Nephron (organoid): ENCODE measurements around the gene SUMF2.
A peak's percentile ranks its signal among the peaks of the same experiment; 100 is the strongest.
"Not testable (repeated sequence)": the region's sequence is repeated elsewhere in the genome, so short reads cannot be mapped to it uniquely, and the experiment has no call there.

ENCODE experiments used
- H3K27ac Mint-ChIP-seq, 3 experiments: 2 replicates each; pipeline ENCODE4 v1.8.0; 2020; ENCODE audit warnings: mixed read lengths in 3 of 3, mild to moderate bottlenecking in 2 of 3, moderate library complexity in 1 of 3
- H3K27me3 Mint-ChIP-seq: 2 replicates; pipeline ENCODE4 v1.8.0; 2021; ENCODE audit warnings: low read depth, mild to moderate bottlenecking, moderate library complexity, mixed read lengths
- H3K36me3 Mint-ChIP-seq: 2 replicates; pipeline ENCODE4 v1.8.0; 2020; ENCODE audit warnings: low read depth, mixed read lengths
- H3K4me1 Mint-ChIP-seq: 2 replicates; pipeline ENCODE4 v1.8.0; 2020; ENCODE audit warnings: mixed read lengths
- H3K4me3 Mint-ChIP-seq, 3 experiments: 2 replicates each; pipeline ENCODE4 v1.8.0; 2020; ENCODE audit warnings: mild to moderate bottlenecking in 3 of 3, mixed read lengths in 3 of 3, moderate library complexity in 2 of 3
- H3K9me3 Mint-ChIP-seq: 2 replicates; pipeline ENCODE4 v1.8.0; 2020; ENCODE audit warnings: mixed read lengths
- TF ChIP-seq, protein P1 (sequence below), 3 experiments: fragments of 200-600 bp; sonication (generic); IDR thresholded peaks; one replicate each; pipeline ENCODE4 v1.5.0; 2021; ENCODE audit warnings: antibody characterized with exemption in 3 of 3; ENCODE audit not compliant: unreplicated experiment in 3 of 3

SUMF2 gene

DNA sequence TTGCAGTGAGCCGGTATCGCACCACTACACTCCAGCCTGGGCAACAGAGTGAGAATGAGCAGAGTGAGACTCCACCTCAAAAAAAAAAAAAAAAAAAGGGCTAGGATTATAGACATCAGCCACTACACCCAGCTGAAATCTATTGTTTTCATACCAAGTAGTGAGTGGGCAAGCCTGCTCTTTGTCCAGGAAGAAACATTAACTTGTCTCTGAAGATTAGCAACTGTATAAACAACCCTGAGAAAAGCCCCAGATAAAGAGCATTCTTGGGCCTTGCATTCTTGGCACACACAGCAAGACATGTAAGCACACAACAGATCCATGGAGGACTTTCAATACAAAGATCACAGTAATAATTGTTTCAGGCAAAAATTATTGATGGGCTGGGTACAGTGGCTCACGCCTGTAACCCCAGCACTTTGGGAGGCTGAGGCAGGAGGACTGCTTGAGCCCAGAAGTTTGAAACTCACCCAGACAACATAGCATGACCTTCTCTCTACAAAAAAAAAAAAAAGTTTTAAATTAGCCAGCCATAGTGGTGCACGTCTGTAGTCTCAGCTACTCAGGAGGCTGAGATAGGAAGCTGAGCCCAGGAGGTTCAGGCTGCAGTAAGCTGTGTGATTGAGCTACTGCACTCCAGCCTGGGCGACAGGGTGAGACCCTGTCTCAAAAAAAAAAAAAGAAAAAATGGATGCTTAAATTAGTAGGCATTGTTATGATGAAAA is 17.2 kb upstream of the SUMF2 start:
- peaks cover 26% of the 10 kb centered on the region for H3K4me1 Mint-ChIP-seq
- H3K36me3 Mint-ChIP-seq = peaks cover 10% of the 10 kb centered on the region
- H3K4me3 Mint-ChIP-seq = peak overlapping the region; percentile 37 to 64 (median 60)
- peak overlapping the region; percentile 99 to 100 (median 99) for H3K27ac Mint-ChIP-seq
- H3K9me3 Mint-ChIP-seq = no peaks in the 10 kb centered on the region
- TF ChIP-seq, protein P1, sequence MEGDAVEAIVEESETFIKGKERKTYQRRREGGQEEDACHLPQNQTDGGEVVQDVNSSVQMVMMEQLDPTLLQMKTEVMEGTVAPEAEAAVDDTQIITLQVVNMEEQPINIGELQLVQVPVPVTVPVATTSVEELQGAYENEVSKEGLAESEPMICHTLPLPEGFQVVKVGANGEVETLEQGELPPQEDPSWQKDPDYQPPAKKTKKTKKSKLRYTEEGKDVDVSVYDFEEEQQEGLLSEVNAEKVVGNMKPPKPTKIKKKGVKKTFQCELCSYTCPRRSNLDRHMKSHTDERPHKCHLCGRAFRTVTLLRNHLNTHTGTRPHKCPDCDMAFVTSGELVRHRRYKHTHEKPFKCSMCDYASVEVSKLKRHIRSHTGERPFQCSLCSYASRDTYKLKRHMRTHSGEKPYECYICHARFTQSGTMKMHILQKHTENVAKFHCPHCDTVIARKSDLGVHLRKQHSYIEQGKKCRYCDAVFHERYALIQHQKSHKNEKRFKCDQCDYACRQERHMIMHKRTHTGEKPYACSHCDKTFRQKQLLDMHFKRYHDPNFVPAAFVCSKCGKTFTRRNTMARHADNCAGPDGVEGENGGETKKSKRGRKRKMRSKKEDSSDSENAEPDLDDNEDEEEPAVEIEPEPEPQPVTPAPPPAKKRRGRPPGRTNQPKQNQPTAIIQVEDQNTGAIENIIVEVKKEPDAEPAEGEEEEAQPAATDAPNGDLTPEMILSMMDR (IDR thresholded peaks at IDR 0.05; ENCODE audit: unreplicated experiment in 3 of 3) = no peak
- H3K27me3 Mint-ChIP-seq = no peaks in the 10 kb centered on the region

DNA sequence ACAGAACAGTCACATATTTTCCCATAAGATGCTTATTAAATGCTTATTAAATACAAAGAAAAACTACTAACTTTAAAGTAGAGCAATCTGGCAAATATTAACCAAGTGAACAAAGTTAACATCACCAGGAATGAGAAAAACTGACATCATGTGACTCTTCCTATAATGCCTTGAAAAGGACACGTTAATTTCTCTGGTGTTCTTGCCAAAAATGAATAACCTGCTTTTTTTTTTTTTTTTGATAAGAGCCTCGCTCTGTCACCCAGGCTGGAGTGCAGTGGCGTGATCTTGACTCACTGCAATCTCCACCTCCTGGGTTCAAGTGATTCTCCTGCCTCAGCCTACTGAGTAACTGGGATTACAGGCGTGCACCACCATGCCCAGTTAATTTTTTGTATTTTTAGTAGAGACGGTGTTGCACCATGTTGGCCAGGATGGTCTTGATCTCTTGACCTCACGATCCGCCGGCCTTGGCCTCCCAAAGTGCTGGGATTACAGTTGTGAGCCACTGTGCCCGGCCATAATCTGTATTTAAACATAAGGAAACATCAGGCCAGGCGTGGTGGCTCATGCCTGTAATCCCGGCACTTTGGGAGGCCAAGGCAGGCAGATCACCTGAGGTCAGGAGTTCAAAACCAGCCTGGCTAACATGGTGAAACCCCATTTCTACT is 16.5 kb upstream of the SUMF2 start:
- H3K9me3 Mint-ChIP-seq, H3K4me3 Mint-ChIP-seq, H3K36me3 Mint-ChIP-seq, H3K27me3 Mint-ChIP-seq: not testable (repeated sequence)
- peaks cover 26% of the 10 kb centered on the region for H3K4me1 Mint-ChIP-seq
- H3K27ac Mint-ChIP-seq = peak overlapping the region; percentile 99 to 100 (median 99)

DNA sequence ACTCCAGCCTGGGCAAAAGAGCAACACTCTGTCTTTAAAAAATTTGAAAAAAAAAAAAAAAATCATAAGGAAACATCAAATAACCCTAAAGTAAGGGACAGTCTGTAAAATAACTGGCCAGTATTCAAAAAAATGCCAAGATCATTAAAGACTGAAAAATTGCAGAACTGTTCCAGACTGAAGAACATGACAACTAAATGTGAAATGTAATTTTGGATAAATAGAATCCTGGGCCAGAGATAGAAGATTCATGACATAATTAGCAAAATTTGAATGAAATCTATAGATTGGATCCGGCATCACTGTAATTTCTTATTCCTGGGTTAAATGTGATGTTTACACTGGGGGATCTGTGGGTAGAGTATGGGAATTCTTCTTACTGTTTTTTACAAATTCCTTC is 15.8 kb upstream of the SUMF2 start:
- Mint-ChIP-seq H3K4me3 (peak overlapping the region; percentile 7 to 40 (median 12)), H3K4me1 (peaks cover 26% of the 10 kb centered on the region), H3K27me3 (no peaks in the 10 kb centered on the region), H3K9me3 (no peaks in the 10 kb centered on the region), H3K36me3 (peaks cover 10% of the 10 kb centered on the region), H3K27ac (peak overlapping the region; percentile 61 to 67 (median 65))
- TF ChIP-seq, protein P1 (IDR thresholded peaks at IDR 0.05; ENCODE audit: unreplicated experiment in 3 of 3) = no peak

DNA sequence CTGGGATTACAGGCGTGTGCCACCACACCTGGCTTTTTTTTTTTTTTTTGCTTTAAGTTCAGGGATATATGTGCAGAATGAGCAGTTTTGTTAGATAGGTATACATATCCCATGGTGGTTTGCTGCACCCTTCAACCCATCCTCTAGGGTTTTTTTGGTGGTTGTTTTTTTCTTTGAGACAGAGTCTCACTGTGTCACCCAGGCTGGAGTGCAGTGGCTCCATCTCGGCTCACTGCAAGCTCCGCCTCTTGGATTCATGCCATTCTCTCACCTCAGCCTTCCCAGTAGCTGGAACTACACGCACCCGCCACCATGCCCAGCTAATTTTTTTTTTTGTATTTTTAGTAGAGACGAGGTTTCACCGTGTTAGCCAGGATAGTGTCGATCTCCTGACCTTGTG is 15.3 kb upstream of the SUMF2 start:
- Mint-ChIP-seq H3K4me3 (peak overlapping the region in 2 of 3 experiments; percentile 19 to 38), H3K36me3 (peaks cover 15% of the 10 kb centered on the region), H3K4me1 (peaks cover 26% of the 10 kb centered on the region), H3K27ac (peak overlapping the region; percentile 61 to 67 (median 65))
- H3K9me3 Mint-ChIP-seq, H3K27me3 Mint-ChIP-seq: not testable (repeated sequence)

DNA sequence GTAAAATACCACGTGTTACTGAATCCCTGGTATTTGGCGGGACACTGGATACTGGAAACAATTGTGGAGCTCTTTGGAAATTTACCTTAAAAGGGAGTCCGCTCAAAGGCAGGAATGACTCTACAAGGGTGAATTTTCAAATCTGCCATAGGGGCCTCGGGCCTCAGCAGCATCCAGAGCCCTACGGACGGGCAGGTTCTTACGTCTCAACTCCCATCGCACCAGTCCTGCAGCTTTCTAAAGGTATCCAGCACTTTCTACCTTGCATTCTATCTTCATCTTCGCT is 13.1 kb upstream of the SUMF2 start:
- H3K27me3 Mint-ChIP-seq = no peaks in the 10 kb centered on the region
- H3K36me3 Mint-ChIP-seq = peaks cover 32% of the 10 kb centered on the region
- TF ChIP-seq, protein P1 (IDR thresholded peaks at IDR 0.05; ENCODE audit: unreplicated experiment in 3 of 3) = no peak
- peak overlapping the region; percentile 97 to 100 (median 98) for H3K27ac Mint-ChIP-seq
- peak overlapping the region; percentile 92 to 99 (median 98) for H3K4me3 Mint-ChIP-seq
- H3K9me3 Mint-ChIP-seq = no peaks in the 10 kb centered on the region
- peaks cover 26% of the 10 kb centered on the region for H3K4me1 Mint-ChIP-seq

DNA sequence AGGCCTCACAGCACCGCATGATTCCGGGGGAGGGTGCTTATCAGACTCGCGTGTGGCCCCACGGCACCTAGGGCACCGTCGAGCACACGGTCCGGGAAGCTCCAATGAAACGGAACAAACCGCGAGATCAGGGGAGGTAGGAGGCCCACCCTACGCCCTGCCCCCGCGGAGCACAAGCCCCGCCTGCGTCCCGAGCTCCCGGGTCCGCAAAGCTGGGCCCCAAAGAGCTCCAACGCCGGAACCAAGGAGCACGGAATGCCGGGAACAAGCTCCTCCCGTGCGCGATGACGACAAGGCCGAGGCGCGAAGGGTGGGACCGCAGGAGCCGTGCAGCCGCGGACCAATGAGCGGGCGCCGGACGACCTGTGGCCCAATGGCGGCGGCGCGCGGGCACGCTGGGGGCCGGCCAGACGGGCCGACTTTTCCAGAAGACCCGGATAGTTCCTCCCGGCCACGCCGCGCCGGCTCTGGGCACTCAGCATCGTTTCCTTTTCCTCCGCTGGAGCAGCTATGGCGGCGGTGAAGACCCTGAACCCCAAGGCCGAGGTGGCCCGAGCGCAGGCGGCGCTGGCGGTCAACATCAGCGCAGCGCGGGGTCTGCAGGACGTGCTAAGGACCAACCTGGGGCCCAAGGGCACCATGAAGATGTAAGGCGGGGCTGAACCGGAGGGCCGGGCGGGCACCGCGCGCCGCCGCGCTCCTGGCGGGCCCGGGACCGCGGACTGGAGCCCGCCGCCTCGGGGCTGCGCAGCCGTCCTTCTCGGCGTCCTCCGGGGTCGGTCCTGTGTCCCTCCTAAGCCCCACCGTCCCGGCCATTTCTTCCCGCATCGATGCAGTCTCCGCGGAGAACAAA is 12.5 kb upstream of the SUMF2 start, which contains the start of the genes CCT6A and PSPH:
Gene CCT6A, plus strand, starts transcription at position 427 of the 853 bp plus-strand sequence. Its CDS starts 84 bp downstream, at position 511.
Gene PSPH, minus strand, starts transcription at position 106 of the 853 bp plus-strand sequence. CDS start 30,232 bp downstream, outside the sequence.
- peak within 1 kb of the TSS; percentile 92 to 99 (median 98) for H3K4me3 Mint-ChIP-seq
- TF ChIP-seq, protein P1 (IDR thresholded peaks at IDR 0.05; ENCODE audit: unreplicated experiment in 3 of 3) = no peak
- H3K27ac Mint-ChIP-seq = peak within 1 kb of the TSS; percentile 97 to 100 (median 98)
- H3K9me3 Mint-ChIP-seq = no peaks in the 10 kb centered on the region
- peaks cover 37% of the 10 kb centered on the region for H3K36me3 Mint-ChIP-seq
- no peaks in the 10 kb centered on the region for H3K27me3 Mint-ChIP-seq
- H3K4me1 Mint-ChIP-seq = peaks cover 26% of the 10 kb centered on the region
